ENCODE results near the gene OARD1. TPM values are rescaled to one million over a fixed set of nuclear protein-coding genes. Genes with fewer than 3 reads are reported as not detected.

Gene OARD1
- total RNA-seq, 1 donor, result 4.7 TPM

- no peak for TF ChIP-seq CTCF (IDR thresholded peaks at IDR 0.05; ENCODE audit: insufficient read depth, low read depth, low read length)
- H3K4me3 ChIP-seq (ENCODE audit: low read depth, low read length), result no peak overlapping the region
- DNase-seq (ENCODE audit: low read depth), result no peak
These were observed 22.2 kb downstream of the OARD1 start for GRCh38 chr6:41049955-41050354.

GRCh38 chr6:41049521-41049920, 22.6 kb downstream of the OARD1 start:
- H3K4me3 ChIP-seq (ENCODE audit: low read depth, low read length), result no peak overlapping the region
- no peak for TF ChIP-seq CTCF (IDR thresholded peaks at IDR 0.05; ENCODE audit: insufficient read depth, low read depth, low read length)
- DNase-seq (ENCODE audit: low read depth), result no peak

- no peak for DNase-seq (ENCODE audit: low read depth)
- no peak overlapping the region for H3K4me3 ChIP-seq (ENCODE audit: low read depth, low read length)
- TF ChIP-seq CTCF (IDR thresholded peaks at IDR 0.05; ENCODE audit: insufficient read depth, low read depth, low read length), result no peak
These were observed 24.1 kb downstream of the OARD1 start for GRCh38 chr6:41047745-41048732.

GRCh38 chr6:41047306-41047705, 24.9 kb downstream of the OARD1 start:
- H3K4me3 ChIP-seq (ENCODE audit: low read depth, low read length), result no peak overlapping the region
- DNase-seq (ENCODE audit: low read depth), result no peak
- no peak for TF ChIP-seq CTCF (IDR thresholded peaks at IDR 0.05; ENCODE audit: insufficient read depth, low read depth, low read length)

- DNase-seq (ENCODE audit: low read depth), result no peak
- no peak for TF ChIP-seq CTCF (IDR thresholded peaks at IDR 0.05; ENCODE audit: insufficient read depth, low read depth, low read length)
- no peak overlapping the region for H3K4me3 ChIP-seq (ENCODE audit: low read depth, low read length)
These were observed 26.1 kb downstream of the OARD1 start for GRCh38 chr6:41046084-41046483.

- H3K4me3 ChIP-seq (ENCODE audit: low read depth, low read length), result no peak overlapping the region
- DNase-seq (ENCODE audit: low read depth), result no peak
- TF ChIP-seq CTCF (IDR thresholded peaks at IDR 0.05; ENCODE audit: insufficient read depth, low read depth, low read length), result no peak
These were observed 26.5 kb downstream of the OARD1 start for GRCh38 chr6:41045664-41046063.
